Gastroesophageal sphincter (tissue), 4 donors: ENCODE measurements around the gene TMEM138. TPM values are rescaled to one million over a fixed set of nuclear protein-coding genes. Genes with fewer than 3 reads are reported as not detected.

Experiments used
- ATAC-seq: fragments of 150-250 bp; one replicate; pipeline ENCODE4 v1.9.1; 2016; ENCODE audit warnings: mild to moderate bottlenecking, moderate library complexity
- H3K27ac ChIP-seq, 4 donors: fragments of 200-600 bp; sonication (generic) in 3 of 4; 1 replicate in 3 of 4; 2 replicates in 1 of 4; pipeline ENCODE4 v1.5.1; 2016 to 2019
- H3K27me3 ChIP-seq: fragments of 200-600 bp; sonication (generic); one replicate; pipeline ENCODE4 v1.5.1; 2019
- H3K36me3 ChIP-seq, 2 donors: fragments of 200-600 bp; sonication (generic); one replicate each; pipeline ENCODE4 v1.5.1; 2019; ENCODE audit warnings: control low read depth in 1 of 2
- H3K4me1 ChIP-seq, 3 donors: fragments of 200-600 bp; sonication (generic); 1 replicate in 2 of 3; 2 replicates in 1 of 3; pipeline ENCODE4 v1.5.1; 2016 to 2019; ENCODE audit warnings: control low read depth in 2 of 3
- H3K4me3 ChIP-seq, 2 donors: fragments of 200-600 bp; sonication (generic); one replicate each; pipeline ENCODE4 v1.5.1; 2019; ENCODE audit warnings: mild to moderate bottlenecking in 1 of 2, moderate library complexity in 1 of 2
- H3K9me3 ChIP-seq, 3 donors: fragments of 200-600 bp; sonication (generic); one replicate each; pipeline ENCODE4 v1.5.1; 2017 to 2019; ENCODE audit warnings: control low read depth in 2 of 3
- CTCF ChIP-seq, 4 experiments: fragments of 200-600 bp in 2 of 4; fragments of 450-650 bp in 2 of 4; sonication (generic) in 1 of 4; IDR thresholded peaks; one replicate each; pipeline ENCODE4 v1.5.1; 2017 to 2019; ENCODE audit warnings: antibody characterized with exemption in 4 of 4, mild to moderate bottlenecking in 2 of 4, moderate library complexity in 2 of 4
- EP300 ChIP-seq: sonication (generic); formaldehyde crosslinking; IDR thresholded peaks from one replicate; pipeline ENCODE4 v1.6.1; 2017; ENCODE audit warnings: antibody characterized with exemption, mild to moderate bottlenecking
- POLR2A ChIP-seq, 2 donors: fragments of 450-650 bp; IDR thresholded peaks; one replicate each; pipeline ENCODE4 v1.6.1; 2017; ENCODE audit warnings: antibody characterized with exemption in 2 of 2, mild to moderate bottlenecking in 2 of 2, moderate library complexity in 1 of 2
- POLR2AphosphoS5 ChIP-seq: sonication (generic); formaldehyde crosslinking; IDR thresholded peaks from one replicate; pipeline ENCODE4 v1.6.1; 2017; ENCODE audit warnings: antibody characterized with exemption
- total RNA-seq, 4 donors: library from RNA; depleted of rRNA; stranded (reverse); fragments of >200 nt; gene quantifications; one replicate each; pipeline ENCODE4 v1.1.0, GENCODE V29; 2016

TMEM138 gene
- total RNA-seq, 4 donors from 2014 or later: 18.3 to 37.0 (median 21.7) TPM

- Histone ChIP-seq H3K36me3 (peaks cover 0 to 97% of the 10 kb centered on the region in 2 donors), H3K4me3 (no peak overlapping the region), H3K9me3 (no peaks in the 10 kb centered on the region), H3K27me3 (no peaks in the 10 kb centered on the region), H3K4me1 (peaks cover 0 to 33% (median 0%) of the 10 kb centered on the region in 3 donors), H3K27ac (no peak overlapping the region)
- TF ChIP-seq CTCF (IDR thresholded peaks at IDR 0.05) (no peak), POLR2AphosphoS5 (no peak), POLR2A (IDR thresholded peaks at IDR 0.05) (no peak), EP300 (no peak)
- no peak for ATAC-seq
These were observed 56.0 kb downstream of the TMEM138 start for GRCh38 chr11:61418136-61418535.

Other genes with a start within 250 kb of the TMEM138 start
- 10 to 100 TPM; 19.1 to 41.9 (median 25.5) TPM for gene VPS37C, start 200.9 kb upstream of the TMEM138 start, total RNA-seq
- under 1 TPM in 1 of 4 donors, not detected in 3; 0.81 TPM for gene PGA3, start 158.9 kb upstream of the TMEM138 start, total RNA-seq
- 1 to 10 TPM in 2 of 4 donors, not detected in 2; 1.2 to 8.8 TPM for gene PGA4, start 140.0 kb upstream of the TMEM138 start, total RNA-seq
- under 1 TPM in 1 of 4 donors, not detected in 3; 0.54 TPM for gene PGA5, start 121.2 kb upstream of the TMEM138 start, total RNA-seq
- gene VWCE, start 67.1 kb upstream of the TMEM138 start, total RNA-seq: 1 to 10 TPM in 1 of 4 donors, under 1 TPM in 2, not detected in 1; 0.78 to 1.0 (median 0.94) TPM
- 100 to 1,000 TPM; 139 to 159 (median 140) TPM for gene DDB1, start 29.3 kb upstream of the TMEM138 start, total RNA-seq
- 10 to 100 TPM in 3 of 4 donors, 1 to 10 TPM in 1; 9.4 to 15.1 (median 13.4) TPM for gene TKFC, start 29.1 kb upstream of the TMEM138 start, total RNA-seq
- 10 to 100 TPM; 23.3 to 44.0 (median 33.4) TPM for gene CYB561A3, start 492 bp upstream of the TMEM138 start, total RNA-seq
- 1 to 10 TPM; 8.9 to 9.4 (median 9.0) TPM for gene TMEM216, start 30.2 kb downstream of the TMEM138 start, total RNA-seq
- gene CPSF7, start 67.6 kb downstream of the TMEM138 start, total RNA-seq: 10 to 100 TPM; 36.6 to 50.4 (median 43.7) TPM
- 10 to 100 TPM; 32.5 to 71.1 (median 48.3) TPM for gene SDHAF2, start 67.8 kb downstream of the TMEM138 start, total RNA-seq
- 1 to 10 TPM in 2 of 4 donors, under 1 TPM in 2; 0.45 to 1.4 (median 1.1) TPM for gene LRRC10B, start 146.4 kb downstream of the TMEM138 start, total RNA-seq
- 1 to 10 TPM; 1.8 to 3.7 (median 3.1) TPM for gene SYT7, start 218.7 kb downstream of the TMEM138 start, total RNA-seq